ENCODE results near the gene SCAF4. TPM values are rescaled to one million over a fixed set of nuclear protein-coding genes. Genes with fewer than 3 reads are reported as not detected.
A peak's percentile ranks its signal among the peaks of the same experiment; 100 is the strongest.
"Not testable (repeated sequence)": the region's sequence is repeated elsewhere in the genome, so short reads cannot be mapped to it uniquely, and the experiment has no call there.

Gene SCAF4
- polyA plus RNA-seq (2012; ENCODE audit: low read depth, missing spikeins), result 15.6 TPM

GRCh38 chr21:31731857-31732596 is at the start of gene SCAF4:
SCAF4 (minus strand) TSS chr21:31732118; CDS start chr21:31731692, 426 bp downstream.
- DNase-seq (ENCODE audit: insufficient read length, low spot score), result peak; percentile 85
- FAIRE-seq, result peak; percentile 96
- peak; percentile 64; the same call in 1 of the 2 replicates for TF ChIP-seq POLR2AphosphoS5 (IDR thresholded peaks at IDR 0.05; ENCODE audit: low read depth, low read length)
- TF ChIP-seq TAF1 (IDR thresholded peaks at IDR 0.05; ENCODE audit: low read depth, low read length), result peak; percentile 1; the same call in 1 of the 2 replicates
- TF ChIP-seq PAX5 (IDR thresholded peaks at IDR 0.05; ENCODE audit: insufficient read depth, low read length, severe bottlenecking), result peak; percentile 47
- TF ChIP-seq POLR2A (IDR thresholded peaks at IDR 0.05; ENCODE audit: low read depth, low read length), result peak; percentile 57; the same call in 1 of the 2 replicates
- TF ChIP-seq POU2F2 (IDR thresholded peaks at IDR 0.05; ENCODE audit: low read depth, low read length), result 0 out of 2 replicates have a peak, but pooled peaks have one; percentile 29
- no peak for TF ChIP-seq SPI1 (IDR thresholded peaks at IDR 0.05; ENCODE audit: low read depth, low read length)

GRCh38 chr21:31780944-31781343 is 49.0 kb upstream of the SCAF4 start:
- TF ChIP-seq SPI1 (IDR thresholded peaks at IDR 0.05; ENCODE audit: low read depth, low read length), result no peak
- TF ChIP-seq POLR2A (IDR thresholded peaks at IDR 0.05; ENCODE audit: low read depth, low read length), result no peak
- no peak for TF ChIP-seq POU2F2 (IDR thresholded peaks at IDR 0.05; ENCODE audit: low read depth, low read length)
- no peak for TF ChIP-seq TAF1 (IDR thresholded peaks at IDR 0.05; ENCODE audit: low read depth, low read length)
- no peak for TF ChIP-seq POLR2AphosphoS5 (IDR thresholded peaks at IDR 0.05; ENCODE audit: low read depth, low read length)
- no peak for TF ChIP-seq PAX5 (IDR thresholded peaks at IDR 0.05; ENCODE audit: insufficient read depth, low read length, severe bottlenecking)
- FAIRE-seq, result no peak
- no peak for DNase-seq (ENCODE audit: insufficient read length, low spot score)

- FAIRE-seq (no peak), DNase-seq (ENCODE audit: insufficient read length, low spot score) (no peak)
- TF ChIP-seq POLR2AphosphoS5 (IDR thresholded peaks at IDR 0.05; ENCODE audit: low read depth, low read length), result no peak
- no peak for TF ChIP-seq PAX5 (IDR thresholded peaks at IDR 0.05; ENCODE audit: insufficient read depth, low read length, severe bottlenecking)
- TF ChIP-seq TAF1 (IDR thresholded peaks at IDR 0.05; ENCODE audit: low read depth, low read length), result no peak
These were observed 46.6 kb upstream of the SCAF4 start for GRCh38 chr21:31778546-31778945.

- FAIRE-seq, result no peak
- TF ChIP-seq SPI1 (IDR thresholded peaks at IDR 0.05; ENCODE audit: low read depth, low read length), result no peak
- TF ChIP-seq POU2F2 (IDR thresholded peaks at IDR 0.05; ENCODE audit: low read depth, low read length), result no peak
- TF ChIP-seq TAF1 (IDR thresholded peaks at IDR 0.05; ENCODE audit: low read depth, low read length), result no peak
- no peak for TF ChIP-seq POLR2AphosphoS5 (IDR thresholded peaks at IDR 0.05; ENCODE audit: low read depth, low read length)
- TF ChIP-seq PAX5 (IDR thresholded peaks at IDR 0.05; ENCODE audit: insufficient read depth, low read length, severe bottlenecking), result no peak
- no peak for TF ChIP-seq POLR2A (IDR thresholded peaks at IDR 0.05; ENCODE audit: low read depth, low read length)
- DNase-seq (ENCODE audit: insufficient read length, low spot score), result no peak
These were observed 45.9 kb upstream of the SCAF4 start for GRCh38 chr21:31777857-31778256.

- DNase-seq (ENCODE audit: insufficient read length, low spot score) (no peak), FAIRE-seq (no peak)
- TF ChIP-seq POLR2AphosphoS5 (IDR thresholded peaks at IDR 0.05; ENCODE audit: low read depth, low read length) (no peak), SPI1 (IDR thresholded peaks at IDR 0.05; ENCODE audit: low read depth, low read length) (no peak), POU2F2 (IDR thresholded peaks at IDR 0.05; ENCODE audit: low read depth, low read length) (no peak)
These were observed 42.1 kb upstream of the SCAF4 start for GRCh38 chr21:31774031-31774430.

- TF ChIP-seq POLR2AphosphoS5 (IDR thresholded peaks at IDR 0.05; ENCODE audit: low read depth, low read length) (no peak), SPI1 (IDR thresholded peaks at IDR 0.05; ENCODE audit: low read depth, low read length) (peak; percentile 90), POLR2A (IDR thresholded peaks at IDR 0.05; ENCODE audit: low read depth, low read length) (no peak)
- peak; percentile 60 for FAIRE-seq
- peak; percentile 31 for DNase-seq (ENCODE audit: insufficient read length, low spot score)
These were observed 41.0 kb upstream of the SCAF4 start for GRCh38 chr21:31772674-31773555.

GRCh38 chr21:31771685-31772084 is 39.8 kb upstream of the SCAF4 start:
- no peak for TF ChIP-seq POLR2AphosphoS5 (IDR thresholded peaks at IDR 0.05; ENCODE audit: low read depth, low read length)
- no peak for TF ChIP-seq SPI1 (IDR thresholded peaks at IDR 0.05; ENCODE audit: low read depth, low read length)
- TF ChIP-seq POLR2A (IDR thresholded peaks at IDR 0.05; ENCODE audit: low read depth, low read length), result no peak
- no peak for FAIRE-seq
- DNase-seq (ENCODE audit: insufficient read length, low spot score), result no peak

- TF ChIP-seq POLR2AphosphoS5 (IDR thresholded peaks at IDR 0.05; ENCODE audit: low read depth, low read length) (no peak), SPI1 (IDR thresholded peaks at IDR 0.05; ENCODE audit: low read depth, low read length) (no peak), POLR2A (IDR thresholded peaks at IDR 0.05; ENCODE audit: low read depth, low read length) (no peak), PAX5 (IDR thresholded peaks at IDR 0.05; ENCODE audit: insufficient read depth, low read length, severe bottlenecking) (no peak), POU2F2 (IDR thresholded peaks at IDR 0.05; ENCODE audit: low read depth, low read length) (no peak)
- DNase-seq (ENCODE audit: insufficient read length, low spot score) (no peak), FAIRE-seq (no peak)
These were observed 36.8 kb upstream of the SCAF4 start for GRCh38 chr21:31768710-31769109.

GRCh38 chr21:31766899-31767298 is 35.0 kb upstream of the SCAF4 start:
- no peak for TF ChIP-seq PAX5 (IDR thresholded peaks at IDR 0.05; ENCODE audit: insufficient read depth, low read length, severe bottlenecking)
- no peak for TF ChIP-seq SPI1 (IDR thresholded peaks at IDR 0.05; ENCODE audit: low read depth, low read length)
- no peak for TF ChIP-seq POLR2A (IDR thresholded peaks at IDR 0.05; ENCODE audit: low read depth, low read length)
- no peak for TF ChIP-seq POLR2AphosphoS5 (IDR thresholded peaks at IDR 0.05; ENCODE audit: low read depth, low read length)
- TF ChIP-seq TAF1 (IDR thresholded peaks at IDR 0.05; ENCODE audit: low read depth, low read length), result no peak
- TF ChIP-seq POU2F2 (IDR thresholded peaks at IDR 0.05; ENCODE audit: low read depth, low read length), result no peak
- DNase-seq (ENCODE audit: insufficient read length, low spot score) (no peak), FAIRE-seq (no peak)

- DNase-seq (ENCODE audit: insufficient read length, low spot score); FAIRE-seq: not testable (repeated sequence)
These were observed 33.9 kb upstream of the SCAF4 start for GRCh38 chr21:31765850-31766249.
